Calu3 (cell line): ENCODE data around the gene FAM118A. TPM values are rescaled to one million over a fixed set of nuclear protein-coding genes. Genes with fewer than 3 reads are reported as not detected.

Experiments
- BruUV-seq: library from RNA; stranded (reverse); fragments of 400-500 nt; replicated peaks from 2 replicates; lab custom pipeline; 2021; lab: Mats Ljungman, UMichigan
- CTCF ChIA-PET: fragments of 300-600 bp; sonication (Branson Sonifier 250); formaldehyde crosslinking; loops from one replicate; lab custom pipeline; 2022; ENCODE audit warnings: antibody characterized with exemption; lab: Charles Lee
- DNase-seq: peaks from one replicate; pipeline ENCODE4 v3.0.0; 2022
- H3K27ac Mint-ChIP-seq: one replicate; pipeline ENCODE4 v1.8.0; 2022; ENCODE audit warnings: mixed read lengths; ENCODE audit not compliant: unreplicated experiment
- H3K27me3 Mint-ChIP-seq: one replicate; pipeline ENCODE4 v1.8.0; 2022; ENCODE audit warnings: mixed read lengths; ENCODE audit not compliant: unreplicated experiment
- H3K36me3 Mint-ChIP-seq: one replicate; pipeline ENCODE4 v1.8.0; 2022; ENCODE audit warnings: mild to moderate bottlenecking, moderate library complexity, mixed read lengths; ENCODE audit not compliant: insufficient read depth, unreplicated experiment
- H3K4me1 Mint-ChIP-seq: one replicate; pipeline ENCODE4 v1.8.0; 2022; ENCODE audit warnings: mild to moderate bottlenecking, low read depth, mixed read lengths; ENCODE audit not compliant: unreplicated experiment
- H3K4me3 Mint-ChIP-seq: one replicate; pipeline ENCODE4 v1.8.0; 2022; ENCODE audit warnings: mild to moderate bottlenecking, low read depth, moderate library complexity, mixed read lengths; ENCODE audit not compliant: unreplicated experiment
- H3K9me3 Mint-ChIP-seq: one replicate; pipeline ENCODE4 v1.8.0; 2022; ENCODE audit warnings: low read depth, mixed read lengths; ENCODE audit not compliant: unreplicated experiment
- CTCF ChIP-seq: fragments of 200-600 bp; IDR thresholded peaks from one replicate; pipeline ENCODE4 v1.8.0; 2022; ENCODE audit warnings: antibody characterized with exemption; ENCODE audit not compliant: unreplicated experiment
- intact Hi-C: fragments of 100-400 bp; cut with micrococcal nuclease; formaldehyde crosslinking; loops from one replicate; pipeline ENCODE4 v1.10.0; 2022; ENCODE audit not compliant: unreplicated experiment
- total RNA-seq: library from RNA; stranded (reverse); gene quantifications from 2 replicates; pipeline ENCODE4 v1.2.3, GENCODE V29; 2022

Gene FAM118A
- total RNA-seq, 1 experiment from 2014 or later = 35.0 TPM

- CTCF ChIA-PET = no interaction called here
- H3K4me1 Mint-ChIP-seq = peaks cover 23% of the 10 kb centered on the region
- peaks cover 19% of the 10 kb centered on the region for H3K36me3 Mint-ChIP-seq
- no TSS peak for BruUV-seq
- peak; percentile 88 for DNase-seq
- H3K9me3 Mint-ChIP-seq = no peaks in the 10 kb centered on the region
- intact Hi-C loops = loop anchor here (1.0 to 5.0 kb wide), 2 partner anchors 166 to 283 kb away; no protein-coding TSS in a partner anchor
- H3K4me3 Mint-ChIP-seq = peak overlapping the region; percentile 82
- no peaks in the 10 kb centered on the region for H3K27me3 Mint-ChIP-seq
- peak overlapping the region; percentile 77 for H3K27ac Mint-ChIP-seq
- TF ChIP-seq CTCF = peak; percentile 93
Measured at GRCh38 chr22:45268958-45269844, 40.5 kb upstream of the FAM118A start.

- no peak for TF ChIP-seq CTCF
- H3K9me3 Mint-ChIP-seq = no peaks in the 10 kb centered on the region
- no peak for DNase-seq
- CTCF ChIA-PET = no interaction called here
- intact Hi-C loops = no loop called here
- H3K27ac Mint-ChIP-seq = no peak overlapping the region
- no peaks in the 10 kb centered on the region for H3K27me3 Mint-ChIP-seq
- H3K4me3 Mint-ChIP-seq = no peak overlapping the region
- BruUV-seq = no TSS peak
- peaks cover 19% of the 10 kb centered on the region for H3K36me3 Mint-ChIP-seq
- H3K4me1 Mint-ChIP-seq = peaks cover 24% of the 10 kb centered on the region
Measured at GRCh38 chr22:45270095-45271020, 39.4 kb upstream of the FAM118A start.

- intact Hi-C loops = no loop called here
- no peak for TF ChIP-seq CTCF
- BruUV-seq = no TSS peak
- Mint-ChIP-seq H3K4me1 (peaks cover 24% of the 10 kb centered on the region), H3K9me3 (no peaks in the 10 kb centered on the region), H3K36me3 (peaks cover 19% of the 10 kb centered on the region), H3K27me3 (no peaks in the 10 kb centered on the region), H3K4me3 (no peak overlapping the region), H3K27ac (no peak overlapping the region)
- DNase-seq = no peak
- CTCF ChIA-PET = interaction anchor here (0.6 to 1.0 kb wide), 3 partner anchors 9 to 112 kb away, joined by 3 to 4 read pairs (median 3); no protein-coding TSS in a partner anchor
Measured at GRCh38 chr22:45271667-45272201, 38.0 kb upstream of the FAM118A start.

- CTCF ChIA-PET = interaction anchor here (1.0 kb wide), 2 partner anchors 10 to 45 kb away, joined by 3 to 4 read pairs; no protein-coding TSS in a partner anchor
- no TSS peak for BruUV-seq
- H3K36me3 Mint-ChIP-seq = peaks cover 19% of the 10 kb centered on the region
- intact Hi-C loops = no loop called here
- no peak overlapping the region for H3K27ac Mint-ChIP-seq
- peaks cover 24% of the 10 kb centered on the region for H3K4me1 Mint-ChIP-seq
- no peak for DNase-seq
- no peak overlapping the region for H3K4me3 Mint-ChIP-seq
- no peaks in the 10 kb centered on the region for H3K9me3 Mint-ChIP-seq
- H3K27me3 Mint-ChIP-seq = no peaks in the 10 kb centered on the region
- no peak for TF ChIP-seq CTCF
Measured at GRCh38 chr22:45272498-45272897, 37.2 kb upstream of the FAM118A start.
